ENCODE results near the gene RAB9A.
"Not testable (repeated sequence)": the region's sequence is repeated elsewhere in the genome, so short reads cannot be mapped to it uniquely, and the experiment has no call there.

Gene RAB9A

GRCh38 chrX:13669246-13669737 is 19.6 kb upstream of the RAB9A start:
- Histone ChIP-seq H3K23ac (ENCODE audit: low read length) (no peak overlapping the region), H2AK5ac (ENCODE audit: low read length) (no peak overlapping the region), H2BK5ac (ENCODE audit: low read depth, low read length, poor library complexity) (peak overlapping the region; percentile 56), H3K4me2 (ENCODE audit: low read length) (no peak overlapping the region), H4K91ac (ENCODE audit: low read depth, low read length) (peak overlapping the region; percentile 55), H4K12ac (ENCODE audit: low read depth, low read length) (no peak overlapping the region), H2AFZ (ENCODE audit: insufficient read depth, low read length, poor library complexity) (no peak overlapping the region), H2BK12ac (ENCODE audit: low read length) (no peak overlapping the region), H3K27me3 (ENCODE audit: insufficient read depth, low read length) (no peaks in the 10 kb centered on the region), H3K79me1 (ENCODE audit: low read length) (peaks cover 10% of the 10 kb centered on the region), H3K4ac (ENCODE audit: low read depth, low read length) (no peak overlapping the region), H3K9me3 (ENCODE audit: insufficient read depth, low read depth, low read length) (no peaks in the 10 kb centered on the region), H2BK120ac (ENCODE audit: insufficient read depth, low read length, poor library complexity) (no peak overlapping the region), H3K14ac (ENCODE audit: low read length) (no peak overlapping the region), H4K8ac (ENCODE audit: low read depth, low read length) (no peak overlapping the region), H3K27ac (ENCODE audit: low read depth, low read length) (peak overlapping the region; percentile 78), H3K18ac (ENCODE audit: low read length) (no peak overlapping the region), H3K36me3 (ENCODE audit: control insufficient read depth in 1 of 2, insufficient read depth in 2 of 2, low read length in 2 of 2) (no peaks in the 10 kb centered on the region), H3K4me1 (ENCODE audit: control insufficient read depth in 1 of 2, insufficient read depth in 2 of 2, low read length in 2 of 2) (peaks cover 0 to 6% of the 10 kb centered on the region in 2 experiments), H3K79me2 (ENCODE audit: control insufficient read depth, insufficient read depth, low read length, poor library complexity) (no peaks in the 10 kb centered on the region), H3K4me3 (ENCODE audit: low read depth, low read length) (no peak overlapping the region), H3K9ac (ENCODE audit: low read length) (no peak overlapping the region)
- DNase-seq: peak; percentile 87 to 96
- no CpG with 5 or more reads among the region's 9 CpGs for WGBS (ENCODE audit: extremely low coverage, insufficient coverage, insufficient read length)

GRCh38 chrX:13669755-13670154 is 19.2 kb upstream of the RAB9A start:
- H3K9ac ChIP-seq (ENCODE audit: low read length); H3K36me3 ChIP-seq (ENCODE audit: control insufficient read depth in 1 of 2, insufficient read depth in 2 of 2, low read length in 2 of 2): not testable (repeated sequence)
- peak overlapping the region; percentile 78 for H3K27ac ChIP-seq (ENCODE audit: low read depth, low read length)

GRCh38 chrX:13670197-13670596 is 18.7 kb upstream of the RAB9A start:
- WGBS (ENCODE audit: extremely low coverage, insufficient coverage, insufficient read length): no CpG with 5 or more reads among the region's 5 CpGs
- Histone ChIP-seq H3K27me3 (ENCODE audit: insufficient read depth, low read length) (no peaks in the 10 kb centered on the region), H3K9me3 (ENCODE audit: insufficient read depth, low read depth, low read length) (no peaks in the 10 kb centered on the region), H3K36me3 (ENCODE audit: control insufficient read depth in 1 of 2, insufficient read depth in 2 of 2, low read length in 2 of 2) (no peaks in the 10 kb centered on the region), H2AK5ac (ENCODE audit: low read length) (no peak overlapping the region), H3K4me1 (ENCODE audit: control insufficient read depth in 1 of 2, insufficient read depth in 2 of 2, low read length in 2 of 2) (peaks cover 0 to 6% of the 10 kb centered on the region in 2 experiments), H2AFZ (ENCODE audit: insufficient read depth, low read length, poor library complexity) (no peak overlapping the region), H3K79me1 (ENCODE audit: low read length) (peaks cover 10% of the 10 kb centered on the region), H3K14ac (ENCODE audit: low read length) (peak overlapping the region; percentile 66), H3K23ac (ENCODE audit: low read length) (no peak overlapping the region), H3K4ac (ENCODE audit: low read depth, low read length) (no peak overlapping the region), H3K27ac (ENCODE audit: low read depth, low read length) (no peak overlapping the region), H2BK5ac (ENCODE audit: low read depth, low read length, poor library complexity) (no peak overlapping the region), H4K12ac (ENCODE audit: low read depth, low read length) (no peak overlapping the region), H4K8ac (ENCODE audit: low read depth, low read length) (no peak overlapping the region), H3K9ac (ENCODE audit: low read length) (no peak overlapping the region), H3K79me2 (ENCODE audit: control insufficient read depth, insufficient read depth, low read length, poor library complexity) (no peaks in the 10 kb centered on the region), H3K4me3 (ENCODE audit: low read depth, low read length) (no peak overlapping the region), H2BK12ac (ENCODE audit: low read length) (peak overlapping the region; percentile 64), H3K18ac (ENCODE audit: low read length) (no peak overlapping the region), H3K4me2 (ENCODE audit: low read length) (no peak overlapping the region), H4K91ac (ENCODE audit: low read depth, low read length) (no peak overlapping the region), H2BK120ac (ENCODE audit: insufficient read depth, low read length, poor library complexity) (no peak overlapping the region)
- DNase-seq: no peak

More at GRCh38 chrX:13669755-13670154, 19.2 kb upstream of the RAB9A start:
- H3K79me1 ChIP-seq (ENCODE audit: low read length); H3K4ac ChIP-seq (ENCODE audit: low read depth, low read length); H4K12ac ChIP-seq (ENCODE audit: low read depth, low read length); H3K4me1 ChIP-seq (ENCODE audit: control insufficient read depth in 1 of 2, insufficient read depth in 2 of 2, low read length in 2 of 2); H3K23ac ChIP-seq (ENCODE audit: low read length); H3K9me3 ChIP-seq (ENCODE audit: insufficient read depth, low read depth, low read length); H3K27me3 ChIP-seq (ENCODE audit: insufficient read depth, low read length); H3K4me3 ChIP-seq (ENCODE audit: low read depth, low read length); H3K14ac ChIP-seq (ENCODE audit: low read length); H2AK5ac ChIP-seq (ENCODE audit: low read length); H3K79me2 ChIP-seq (ENCODE audit: control insufficient read depth, insufficient read depth, low read length, poor library complexity); H4K8ac ChIP-seq (ENCODE audit: low read depth, low read length); DNase-seq; H3K18ac ChIP-seq (ENCODE audit: low read length); H3K4me2 ChIP-seq (ENCODE audit: low read length); H2BK12ac ChIP-seq (ENCODE audit: low read length); H2AFZ ChIP-seq (ENCODE audit: insufficient read depth, low read length, poor library complexity): not testable (repeated sequence)
- Histone ChIP-seq H4K91ac (ENCODE audit: low read depth, low read length) (peak overlapping the region; percentile 55), H2BK120ac (ENCODE audit: insufficient read depth, low read length, poor library complexity) (peak overlapping the region; percentile 43), H2BK5ac (ENCODE audit: low read depth, low read length, poor library complexity) (peak overlapping the region; percentile 56)
- WGBS (ENCODE audit: extremely low coverage, insufficient coverage, insufficient read length): no CpG with 5 or more reads among the region's 8 CpGs

- Histone ChIP-seq H3K14ac (ENCODE audit: low read length) (no peak overlapping the region), H3K79me1 (ENCODE audit: low read length) (peaks cover 6% of the 10 kb centered on the region), H2BK5ac (ENCODE audit: low read depth, low read length, poor library complexity) (no peak overlapping the region), H3K18ac (ENCODE audit: low read length) (no peak overlapping the region), H2AFZ (ENCODE audit: insufficient read depth, low read length, poor library complexity) (no peak overlapping the region), H3K4me3 (ENCODE audit: low read depth, low read length) (no peak overlapping the region), H3K79me2 (ENCODE audit: control insufficient read depth, insufficient read depth, low read length, poor library complexity) (no peaks in the 10 kb centered on the region), H3K4me2 (ENCODE audit: low read length) (no peak overlapping the region), H4K8ac (ENCODE audit: low read depth, low read length) (no peak overlapping the region), H2AK5ac (ENCODE audit: low read length) (no peak overlapping the region), H3K23ac (ENCODE audit: low read length) (no peak overlapping the region), H2BK12ac (ENCODE audit: low read length) (no peak overlapping the region), H3K27me3 (ENCODE audit: insufficient read depth, low read length) (no peaks in the 10 kb centered on the region), H3K4ac (ENCODE audit: low read depth, low read length) (no peak overlapping the region), H3K4me1 (ENCODE audit: control insufficient read depth in 1 of 2, insufficient read depth in 2 of 2, low read length in 2 of 2) (peaks cover 0 to 3% of the 10 kb centered on the region in 2 experiments), H4K91ac (ENCODE audit: low read depth, low read length) (no peak overlapping the region), H2BK120ac (ENCODE audit: insufficient read depth, low read length, poor library complexity) (no peak overlapping the region), H3K27ac (ENCODE audit: low read depth, low read length) (no peak overlapping the region), H3K9me3 (ENCODE audit: insufficient read depth, low read depth, low read length) (no peaks in the 10 kb centered on the region), H3K9ac (ENCODE audit: low read length) (no peak overlapping the region), H3K36me3 (ENCODE audit: control insufficient read depth in 1 of 2, insufficient read depth in 2 of 2, low read length in 2 of 2) (no peaks in the 10 kb centered on the region), H4K12ac (ENCODE audit: low read depth, low read length) (no peak overlapping the region)
- no peak for DNase-seq
Observed at GRCh38 chrX:13673016-13673415, 15.9 kb upstream of the RAB9A start.
